Smooth muscle cell (in vitro differentiated cells): ENCODE measurements around the gene ADGRD1. TPM values are rescaled to one million over a fixed set of nuclear protein-coding genes. Genes with fewer than 3 reads are reported as not detected.

ENCODE experiments used
- DNase-seq: peaks from one replicate; lab custom pipeline; 2025; ENCODE audit not compliant: unreplicated experiment; lab: John Stamatoyannopoulos, UW
- H2AFZ ChIP-seq: fragments of 200-600 bp; sonication (generic); 2 replicates; pipeline ENCODE4 v1.6.0; 2016; ENCODE audit warnings: antibody characterized with exemption, low read depth, mild to moderate bottlenecking
- H3F3A ChIP-seq: fragments of 200-600 bp; sonication (generic); 2 replicates; pipeline ENCODE4 v1.6.0; 2017; ENCODE audit warnings: antibody characterized with exemption, low read depth
- H3K27ac ChIP-seq: fragments of 200-600 bp; sonication (generic); 2 replicates; pipeline ENCODE4 v1.5.1; 2016; ENCODE audit warnings: low read depth, mild to moderate bottlenecking
- H3K27me3 ChIP-seq: fragments of 200-600 bp; sonication (generic); 2 replicates; pipeline ENCODE4 v1.6.1; 2016; ENCODE audit warnings: low read depth, mild to moderate bottlenecking
- H3K36me3 ChIP-seq: fragments of 200-600 bp; sonication (generic); 2 replicates; pipeline ENCODE4 v1.5.1; 2016; ENCODE audit warnings: low read depth
- H3K4me1 ChIP-seq: fragments of 200-600 bp; sonication (generic); 2 replicates; pipeline ENCODE4 v1.5.1; 2016; ENCODE audit warnings: low read depth
- H3K4me2 ChIP-seq: fragments of 200-600 bp; sonication (generic); 2 replicates; pipeline ENCODE4 v1.6.0; 2016; ENCODE audit warnings: mild to moderate bottlenecking
- H3K4me3 ChIP-seq: fragments of 200-600 bp; sonication (generic); 2 replicates; pipeline ENCODE4 v1.5.1; 2016; ENCODE audit warnings: mild to moderate bottlenecking
- H3K79me2 ChIP-seq: fragments of 200-600 bp; sonication (generic); 2 replicates; pipeline ENCODE4 v1.6.0; 2016; ENCODE audit warnings: low read depth, mild to moderate bottlenecking
- H3K9ac ChIP-seq: fragments of 200-600 bp; sonication (generic); 2 replicates; pipeline ENCODE4 v1.6.0; 2016; ENCODE audit warnings: low read depth
- H3K9me3 ChIP-seq: fragments of 200-600 bp; sonication (generic); replicated peaks from 2 replicates; pipeline ENCODE4 v1.5.1; 2016; ENCODE audit warnings: low read depth
- H4K20me1 ChIP-seq: fragments of 200-600 bp; sonication (generic); 2 replicates; pipeline ENCODE4 v1.6.0; 2016; ENCODE audit warnings: low read depth
- CTCF ChIP-seq: fragments of 200-600 bp; sonication (generic); IDR thresholded peaks from 2 replicates; pipeline ENCODE4 v1.5.1; 2017; ENCODE audit warnings: borderline replicate concordance, mild to moderate bottlenecking, antibody characterized with exemption; ENCODE audit not compliant: insufficient read depth, poor library complexity, severe bottlenecking
- WGBS: methylation state at CpG from one replicate; pipeline ENCODE4 v1.1.7; 2016; ENCODE audit warnings: low lambda C conversion rate; 5-methylcytosine and 5-hydroxymethylcytosine counted together
- polyA plus RNA-seq: library from polyadenylated mRNA; unstranded; fragments of >200 nt; fragmentation: Nextera tagmentation; extraction: Ambion mirVana; gene quantifications from 2 replicates; pipeline ENCODE4 v1.2.1, GENCODE V29; 2016
- total RNA-seq: library from RNA; depleted of rRNA; stranded (reverse); fragments of >200 nt; gene quantifications from 2 replicates; pipeline ENCODE4 v1.2.3, GENCODE V29; 2014

The ADGRD1 gene
- total and polyA plus RNA-seq, 2 experiments from 2014 or later, result 0.14 TPM; not detected in 1

GRCh38 chr12:130972586-130972950 lies 18.9 kb downstream of the ADGRD1 start:
- H3K4me2 ChIP-seq, result no peak overlapping the region
- H3K27ac ChIP-seq, result no peak overlapping the region
- TF ChIP-seq CTCF, result no peak
- H4K20me1 ChIP-seq, result no peaks in the 10 kb centered on the region
- H3K36me3 ChIP-seq, result no peaks in the 10 kb centered on the region
- no peaks in the 10 kb centered on the region for H3K9me3 ChIP-seq
- DNase-seq, result no peak
- no peak overlapping the region for H2AFZ ChIP-seq
- H3K27me3 ChIP-seq, result peaks cover 5% of the 10 kb centered on the region
- H3K9ac ChIP-seq, result no peak overlapping the region
- no peaks in the 10 kb centered on the region for H3K79me2 ChIP-seq
- H3K4me1 ChIP-seq, result no peaks in the 10 kb centered on the region
- H3F3A ChIP-seq, result no peaks in the 10 kb centered on the region
- WGBS, result 88% methylated on average over 9 of the region's 9 CpGs
- no peak overlapping the region for H3K4me3 ChIP-seq

GRCh38 chr12:130973109-130973508 lies 19.4 kb downstream of the ADGRD1 start:
- TF ChIP-seq CTCF, result no peak
- Histone ChIP-seq H3K36me3 (no peaks in the 10 kb centered on the region), H3K27me3 (peaks cover 5% of the 10 kb centered on the region), H2AFZ (no peak overlapping the region), H3K9me3 (no peaks in the 10 kb centered on the region), H4K20me1 (no peaks in the 10 kb centered on the region), H3F3A (no peaks in the 10 kb centered on the region), H3K9ac (no peak overlapping the region), H3K4me3 (no peak overlapping the region), H3K27ac (no peak overlapping the region), H3K79me2 (no peaks in the 10 kb centered on the region), H3K4me2 (no peak overlapping the region), H3K4me1 (no peaks in the 10 kb centered on the region)
- DNase-seq, result no peak
- WGBS, result 91% methylated on average over 11 of the region's 11 CpGs

- no peaks in the 10 kb centered on the region for H3K9me3 ChIP-seq
- H4K20me1 ChIP-seq, result no peaks in the 10 kb centered on the region
- H3F3A ChIP-seq, result no peaks in the 10 kb centered on the region
- no peak overlapping the region for H3K4me2 ChIP-seq
- H3K79me2 ChIP-seq, result no peaks in the 10 kb centered on the region
- DNase-seq, result no peak
- no peak overlapping the region for H3K4me3 ChIP-seq
- H3K4me1 ChIP-seq, result no peaks in the 10 kb centered on the region
- H3K36me3 ChIP-seq, result no peaks in the 10 kb centered on the region
- H3K9ac ChIP-seq, result no peak overlapping the region
- no peaks in the 10 kb centered on the region for H3K27me3 ChIP-seq
- no peak overlapping the region for H3K27ac ChIP-seq
- WGBS, result 94% methylated on average over 10 of the region's 10 CpGs
- no peak overlapping the region for H2AFZ ChIP-seq
- no peak for TF ChIP-seq CTCF
These were observed 20.2 kb downstream of the ADGRD1 start for GRCh38 chr12:130973906-130974305.

- no peak overlapping the region for H3K4me3 ChIP-seq
- no peaks in the 10 kb centered on the region for H3F3A ChIP-seq
- TF ChIP-seq CTCF, result no peak
- DNase-seq, result no peak
- no peak overlapping the region for H3K4me2 ChIP-seq
- H2AFZ ChIP-seq, result no peak overlapping the region
- no peaks in the 10 kb centered on the region for H3K79me2 ChIP-seq
- H3K9me3 ChIP-seq, result no peaks in the 10 kb centered on the region
- H3K9ac ChIP-seq, result no peak overlapping the region
- 79% methylated on average over 7 of the region's 7 CpGs for WGBS
- H4K20me1 ChIP-seq, result no peaks in the 10 kb centered on the region
- H3K4me1 ChIP-seq, result no peaks in the 10 kb centered on the region
- H3K27ac ChIP-seq, result no peak overlapping the region
- no peaks in the 10 kb centered on the region for H3K36me3 ChIP-seq
- H3K27me3 ChIP-seq, result no peaks in the 10 kb centered on the region
These were observed 21.4 kb downstream of the ADGRD1 start for GRCh38 chr12:130975116-130975515.
